GM18858 (cell line): Measurements from ENCODE around the gene ADCY5.

Experiments used
- ATAC-seq: cut with Tn5 transposase; IDR thresholded peaks from one replicate; pipeline ENCODE4 v1.9.1; 2021; ENCODE audit not compliant: unreplicated experiment

ADCY5 gene

GRCh38 chr3:123459862-123460261 lies 11.0 kb upstream of the ADCY5 start:
- no peak for ATAC-seq

DNA sequence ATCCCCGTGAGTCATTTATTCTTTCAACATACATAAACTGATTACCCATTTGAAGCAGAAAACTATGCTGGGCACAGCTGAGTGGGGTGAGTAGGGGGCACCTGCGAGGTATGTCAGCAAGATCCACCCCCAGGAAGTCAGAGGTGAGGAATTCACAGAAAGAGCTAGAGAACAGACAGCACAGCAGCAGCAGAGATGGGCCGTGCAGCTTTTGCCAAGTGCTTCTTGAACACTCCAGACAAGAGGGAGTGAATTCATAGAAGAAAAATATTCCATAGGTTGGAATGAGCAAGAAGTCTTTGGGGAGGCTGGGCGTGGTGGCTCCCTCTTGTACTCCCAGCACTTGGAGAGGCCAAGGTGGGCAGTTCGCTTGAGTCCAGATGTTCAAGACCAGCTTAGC lies 9.4 kb upstream of the ADCY5 start:
- ATAC-seq: no peak

- ATAC-seq: no peak
Observed at GRCh38 chr3:123457841-123458240, 9.0 kb upstream of the ADCY5 start.

DNA sequence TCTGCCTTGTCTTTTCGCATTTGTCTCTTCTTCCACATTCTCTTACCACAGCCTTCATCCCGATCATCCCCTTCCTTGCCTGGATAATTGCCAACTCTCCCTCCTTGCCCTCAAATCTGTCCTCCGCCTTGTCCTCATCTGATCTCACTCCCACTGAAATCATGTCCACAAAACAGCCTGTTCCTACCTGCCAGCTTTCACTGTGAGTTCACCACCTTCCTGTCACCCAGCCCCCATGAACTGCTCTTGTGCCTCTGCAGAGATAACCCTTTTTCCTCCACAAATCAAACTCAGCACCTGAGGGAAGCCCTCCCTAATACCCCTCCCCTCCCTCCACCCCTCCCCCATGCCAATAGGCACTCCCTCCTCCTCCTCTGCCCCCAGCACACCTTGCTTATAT lies 4.8 kb upstream of the ADCY5 start:
- ATAC-seq: no peak

DNA sequence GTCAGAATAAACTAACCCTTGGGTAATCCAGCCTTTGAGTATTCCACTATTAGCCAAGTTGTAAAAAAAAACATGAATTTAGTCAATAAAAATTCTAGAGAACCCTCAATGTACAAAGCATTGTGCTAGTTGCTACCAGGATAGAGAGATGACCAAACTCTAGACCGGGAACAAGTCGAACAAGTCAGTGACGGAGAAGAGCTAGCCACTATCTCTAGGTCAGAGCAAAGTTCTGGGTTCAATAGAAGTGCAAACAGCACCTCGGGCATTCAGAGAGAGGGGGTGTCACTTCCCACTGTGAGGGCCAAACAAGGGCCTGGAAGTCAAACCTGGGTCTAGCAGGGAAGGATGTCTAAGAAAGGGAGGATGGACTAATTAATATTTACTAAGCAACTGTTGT lies 2.3 kb upstream of the ADCY5 start:
- no peak for ATAC-seq

DNA sequence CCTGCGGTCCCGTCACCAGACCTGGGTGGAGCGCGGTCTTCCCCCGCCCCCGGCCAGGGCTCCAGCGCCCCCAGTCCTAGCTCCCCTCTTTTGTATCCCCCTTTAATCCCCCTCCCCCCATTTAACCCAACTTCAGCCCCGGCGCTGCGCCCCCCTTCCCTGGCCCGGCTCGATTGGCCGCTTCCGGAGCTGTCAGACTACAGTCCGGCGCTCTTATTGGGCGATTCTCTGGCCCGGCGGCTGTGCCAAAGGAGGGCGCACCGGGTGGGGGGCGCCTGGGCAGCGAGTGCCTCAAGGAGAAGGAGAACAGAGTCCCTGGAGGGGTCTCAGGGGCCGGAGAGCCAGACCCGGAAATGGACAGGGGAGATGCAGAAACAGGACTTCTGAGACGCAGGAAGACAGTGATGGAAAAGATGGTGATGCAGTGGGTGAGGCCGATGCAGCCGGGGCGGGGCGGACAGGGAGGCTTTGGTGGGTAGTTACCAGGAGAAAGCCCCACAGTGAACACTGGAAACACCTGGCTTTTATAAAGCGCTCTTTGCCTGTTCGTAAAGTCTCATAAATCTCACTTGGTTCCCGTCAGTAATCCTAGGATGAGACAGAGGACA lies 1.2 kb upstream of the ADCY5 start:
- no peak for ATAC-seq

GRCh38 chr3:123449102-123449996 lies 459 bp upstream of the ADCY5 start:
- ATAC-seq: no peak

GRCh38 chr3:123447749-123448517 lies 957 bp downstream of the ADCY5 start:
- ATAC-seq: no peak

DNA sequence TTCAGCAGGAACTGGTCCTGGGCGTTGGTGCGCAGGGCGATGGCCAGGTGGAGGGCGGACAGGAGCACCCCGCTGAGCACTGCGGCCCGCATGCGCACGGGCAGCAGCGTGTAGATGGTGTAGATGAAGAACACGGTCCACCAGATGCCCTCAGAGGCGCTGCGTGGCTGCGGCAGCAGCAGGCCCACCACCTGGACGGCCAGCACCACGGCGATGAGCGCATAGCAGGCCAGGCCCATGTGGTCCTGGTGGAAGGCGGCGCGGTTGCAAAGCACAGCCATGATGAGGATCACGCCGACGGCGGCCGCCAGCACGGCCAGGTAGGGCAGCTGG lies 1.5 kb downstream of the ADCY5 start:
- ATAC-seq: no peak

DNA sequence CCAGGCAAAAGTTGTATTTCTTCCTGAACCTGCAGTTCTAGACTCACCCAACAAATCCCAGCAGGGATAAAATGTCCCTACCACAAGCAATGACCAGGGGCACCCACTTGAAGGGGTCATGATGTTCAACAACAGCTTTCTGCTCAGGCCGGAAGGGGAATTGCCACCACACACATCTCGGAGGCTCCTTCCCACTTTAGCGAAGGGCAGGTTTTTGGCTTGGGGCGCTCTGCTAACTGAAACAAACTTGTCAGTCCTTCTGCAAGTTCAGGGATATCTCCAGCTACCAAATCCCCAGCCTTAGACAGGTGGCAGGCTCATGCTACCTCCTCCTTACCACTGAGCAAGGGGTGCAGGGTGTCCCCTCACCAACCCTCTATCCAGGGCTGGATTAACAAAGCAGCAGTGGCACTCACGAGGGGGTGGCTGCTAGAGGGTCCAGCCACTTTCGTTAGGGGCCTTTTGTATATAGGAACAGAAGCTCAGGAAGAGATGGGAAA lies 2.2 kb downstream of the ADCY5 start:
- ATAC-seq: no peak

DNA sequence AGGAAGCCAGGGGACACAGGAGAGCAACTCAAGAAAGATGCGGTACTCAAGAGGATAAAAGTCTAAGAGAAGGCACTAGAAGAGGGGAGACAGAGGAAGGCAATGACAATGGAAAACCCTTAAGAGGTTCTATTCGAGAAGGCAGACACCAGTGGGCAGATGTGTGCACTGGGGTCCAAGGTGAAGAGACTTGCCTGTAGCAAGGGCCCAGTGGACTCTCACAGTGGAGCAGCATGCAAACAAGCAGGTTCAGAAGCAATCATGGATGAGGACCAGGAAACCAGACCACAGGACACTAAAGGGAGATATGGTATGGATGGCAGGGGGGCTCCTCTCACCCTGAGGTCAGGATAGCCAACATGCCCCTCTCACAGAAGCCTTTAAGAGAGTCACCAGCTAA lies 2.7 kb downstream of the ADCY5 start:
- no peak for ATAC-seq

DNA sequence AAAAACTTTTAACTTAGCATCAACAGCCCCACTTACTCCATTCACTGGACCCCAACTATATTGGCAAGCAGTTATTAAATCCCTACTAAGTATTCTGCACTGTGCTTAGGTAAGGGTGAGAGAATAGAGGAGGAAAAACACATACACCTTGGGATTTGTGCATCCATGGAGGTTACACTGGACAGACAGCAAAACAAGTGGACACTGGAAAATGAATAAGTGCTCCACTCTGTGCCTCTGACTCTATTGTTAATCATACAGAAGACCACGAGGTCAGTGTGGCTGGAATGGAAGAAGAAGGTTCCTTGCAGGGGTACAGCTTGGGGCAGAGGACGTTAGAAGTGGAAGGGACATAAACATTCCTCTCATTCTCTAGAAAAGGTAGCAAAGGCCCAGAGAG lies 3.2 kb downstream of the ADCY5 start:
- ATAC-seq: no peak

- no peak for ATAC-seq
Observed at GRCh38 chr3:123444744-123445143, 4.1 kb downstream of the ADCY5 start.

GRCh38 chr3:123444023-123444422 lies 4.9 kb downstream of the ADCY5 start:
- no peak for ATAC-seq

DNA sequence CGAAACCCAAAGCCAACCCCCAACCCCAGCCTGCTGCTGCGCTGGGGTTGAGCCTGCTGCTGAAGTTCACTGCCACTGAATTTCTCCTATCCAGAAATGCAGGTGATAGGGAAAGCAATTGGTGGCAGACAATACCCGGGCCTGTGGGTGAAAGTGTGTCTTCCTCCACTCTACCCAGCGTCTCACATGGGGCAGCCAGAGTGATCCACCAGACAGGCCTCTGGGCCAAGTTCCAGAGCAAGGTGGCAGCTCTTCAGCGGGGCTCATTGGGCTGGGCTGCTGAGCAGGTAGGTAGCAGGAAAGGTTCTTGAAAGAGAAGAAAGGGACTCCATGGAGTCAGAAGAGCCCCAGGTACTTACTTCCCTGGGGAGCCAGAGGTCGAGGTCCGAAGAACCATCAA lies 6.0 kb downstream of the ADCY5 start:
- ATAC-seq: no peak

GRCh38 chr3:123442125-123442524 lies 6.8 kb downstream of the ADCY5 start:
- ATAC-seq: no peak

- ATAC-seq: no peak
Observed at GRCh38 chr3:123439806-123440580, 8.9 kb downstream of the ADCY5 start.

- ATAC-seq: no peak
Observed at GRCh38 chr3:123432832-123433523, 15.9 kb downstream of the ADCY5 start.

GRCh38 chr3:123431658-123432324 lies 17.1 kb downstream of the ADCY5 start:
- no peak for ATAC-seq
